ENCODE data around the gene PPP1R3G.
A peak's percentile ranks its signal among the peaks of the same experiment; 100 is the strongest.

Gene PPP1R3G

GRCh38 chr6:5132731-5133130 is 47.6 kb downstream of the PPP1R3G start:
- no peak overlapping the region for H3K27ac ChIP-seq (ENCODE audit: low read depth, low read length, poor library complexity, severe bottlenecking)
- H3K4me3 ChIP-seq (ENCODE audit: low read depth, low read length, poor library complexity, severe bottlenecking): no peak overlapping the region
- no peaks in the 10 kb centered on the region for H3K9me3 ChIP-seq (ENCODE audit: low read length)
- H4K20me1 ChIP-seq (ENCODE audit: insufficient read depth, low read length): no peaks in the 10 kb centered on the region
- TF ChIP-seq CTCF (IDR thresholded peaks at IDR 0.05; ENCODE audit: low read length) (0 out of 2 replicates have a peak, but pooled peaks have one; percentile 24), EZH2 (IDR thresholded peaks at IDR 0.05; ENCODE audit: borderline replicate concordance, low read length) (no peak)
- H2AFZ ChIP-seq (ENCODE audit: low read length): no peak overlapping the region
- no peak overlapping the region for H3K9ac ChIP-seq (ENCODE audit: low read length)
- H3K36me3 ChIP-seq (ENCODE audit: insufficient read depth, low read length): no peaks in the 10 kb centered on the region
- no peaks in the 10 kb centered on the region for H3K27me3 ChIP-seq (ENCODE audit: insufficient read depth, low read length)
- no peak overlapping the region for H3K4me2 ChIP-seq (ENCODE audit: low read length)
- no peaks in the 10 kb centered on the region for H3F3A ChIP-seq (ENCODE audit: insufficient read depth, low read length)
- H3K4me1 ChIP-seq (ENCODE audit: insufficient read depth, low read length, severe bottlenecking): peaks cover 13% of the 10 kb centered on the region
- no peaks in the 10 kb centered on the region for H3K9me2 ChIP-seq (ENCODE audit: low read depth, low read length)
- H3K79me2 ChIP-seq (ENCODE audit: insufficient read depth, low read length): no peaks in the 10 kb centered on the region

GRCh38 chr6:5133943-5134342 is 48.8 kb downstream of the PPP1R3G start:
- H3K4me2 ChIP-seq (ENCODE audit: low read length): no peak overlapping the region
- H3K27ac ChIP-seq (ENCODE audit: low read depth, low read length, poor library complexity, severe bottlenecking): no peak overlapping the region
- H3K79me2 ChIP-seq (ENCODE audit: insufficient read depth, low read length): no peaks in the 10 kb centered on the region
- no peak overlapping the region for H3K9ac ChIP-seq (ENCODE audit: low read length)
- no peaks in the 10 kb centered on the region for H4K20me1 ChIP-seq (ENCODE audit: insufficient read depth, low read length)
- no peaks in the 10 kb centered on the region for H3K27me3 ChIP-seq (ENCODE audit: insufficient read depth, low read length)
- no peak overlapping the region for H2AFZ ChIP-seq (ENCODE audit: low read length)
- no peaks in the 10 kb centered on the region for H3K9me2 ChIP-seq (ENCODE audit: low read depth, low read length)
- peaks cover 13% of the 10 kb centered on the region for H3K4me1 ChIP-seq (ENCODE audit: insufficient read depth, low read length, severe bottlenecking)
- no peaks in the 10 kb centered on the region for H3K9me3 ChIP-seq (ENCODE audit: low read length)
- no peak for TF ChIP-seq CTCF (IDR thresholded peaks at IDR 0.05; ENCODE audit: low read length)
- no peak for TF ChIP-seq EZH2 (IDR thresholded peaks at IDR 0.05; ENCODE audit: borderline replicate concordance, low read length)
- no peaks in the 10 kb centered on the region for H3F3A ChIP-seq (ENCODE audit: insufficient read depth, low read length)
- no peak overlapping the region for H3K4me3 ChIP-seq (ENCODE audit: low read depth, low read length, poor library complexity, severe bottlenecking)
- no peaks in the 10 kb centered on the region for H3K36me3 ChIP-seq (ENCODE audit: insufficient read depth, low read length)

- no peaks in the 10 kb centered on the region for H4K20me1 ChIP-seq (ENCODE audit: insufficient read depth, low read length)
- no peaks in the 10 kb centered on the region for H3K27me3 ChIP-seq (ENCODE audit: insufficient read depth, low read length)
- peaks cover 28% of the 10 kb centered on the region for H3K4me1 ChIP-seq (ENCODE audit: insufficient read depth, low read length, severe bottlenecking)
- no peaks in the 10 kb centered on the region for H3F3A ChIP-seq (ENCODE audit: insufficient read depth, low read length)
- no peaks in the 10 kb centered on the region for H3K9me2 ChIP-seq (ENCODE audit: low read depth, low read length)
- no peak overlapping the region for H3K27ac ChIP-seq (ENCODE audit: low read depth, low read length, poor library complexity, severe bottlenecking)
- H3K4me2 ChIP-seq (ENCODE audit: low read length): peak overlapping the region; percentile 37; the same call in 1 of the 2 replicates
- H3K9ac ChIP-seq (ENCODE audit: low read length): no peak overlapping the region
- H3K36me3 ChIP-seq (ENCODE audit: insufficient read depth, low read length): no peaks in the 10 kb centered on the region
- TF ChIP-seq EZH2 (IDR thresholded peaks at IDR 0.05; ENCODE audit: borderline replicate concordance, low read length) (no peak), CTCF (IDR thresholded peaks at IDR 0.05; ENCODE audit: low read length) (peak; percentile 89)
- H3K9me3 ChIP-seq (ENCODE audit: low read length): no peaks in the 10 kb centered on the region
- H2AFZ ChIP-seq (ENCODE audit: low read length): no peak overlapping the region
- no peak overlapping the region for H3K4me3 ChIP-seq (ENCODE audit: low read depth, low read length, poor library complexity, severe bottlenecking)
- H3K79me2 ChIP-seq (ENCODE audit: insufficient read depth, low read length): no peaks in the 10 kb centered on the region
Observed at GRCh38 chr6:5135788-5136376, 50.7 kb downstream of the PPP1R3G start.

All from OCI-LY1 (cell line).